Measurements from ENCODE around the gene RAD51AP1. TPM values are rescaled to one million over a fixed set of nuclear protein-coding genes. Genes with fewer than 3 reads are reported as not detected.

Gene RAD51AP1
- total and polyA plus RNA-seq, 3 donors from 2014 or later: 17.0 to 21.9 (median 19.4) TPM

- Histone ChIP-seq H3K27ac (no peak overlapping the region), H3K9me3 (no peaks in the 10 kb centered on the region), H3K4me3 (no peak overlapping the region), H3K36me3 (ENCODE audit: low read depth, missing control alignments) (no peaks in the 10 kb centered on the region), H3K4me1 (no peaks in the 10 kb centered on the region), H3K27me3 (no peaks in the 10 kb centered on the region)
- intact Hi-C loops (cut with DNase I; ENCODE audit: low total_unique reads): no loop called here
- TF ChIP-seq POLR2A (IDR thresholded peaks at IDR 0.05) (no peak), CTCF (IDR thresholded peaks at IDR 0.05) (no peak)
- DNase-seq: no peak
- 89 to 93% methylated on average over 4 of the region's 4 CpGs for WGBS, 2 donors
Observed at GRCh38 chr12:4553943-4554342, 15.3 kb downstream of the RAD51AP1 start.

DNA sequence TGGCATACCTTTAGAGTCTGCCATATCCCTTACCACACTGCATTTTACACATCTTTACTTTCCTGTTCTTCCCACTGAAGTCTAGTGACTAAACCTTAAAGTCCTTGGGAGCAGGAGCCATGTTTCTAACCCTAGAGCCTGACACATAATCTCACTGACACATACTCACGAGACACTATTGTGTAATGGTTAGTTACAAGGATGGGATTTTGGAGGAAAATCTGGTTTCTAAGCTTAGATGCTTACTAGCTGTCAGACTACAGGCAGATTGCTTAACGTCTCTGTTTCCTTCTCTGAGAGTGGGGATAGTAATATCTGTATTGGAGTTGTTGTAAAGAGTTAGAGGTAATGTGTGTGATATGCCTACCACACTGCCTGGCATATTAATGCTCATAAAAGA lies 17.1 kb downstream of the RAD51AP1 start:
- no peak for DNase-seq
- Histone ChIP-seq H3K27ac (no peak overlapping the region), H3K4me1 (no peaks in the 10 kb centered on the region), H3K27me3 (no peaks in the 10 kb centered on the region), H3K36me3 (ENCODE audit: low read depth, missing control alignments) (no peaks in the 10 kb centered on the region), H3K9me3 (no peaks in the 10 kb centered on the region), H3K4me3 (no peak overlapping the region)
- WGBS, 2 donors: 88 to 92% methylated on average over 2 of the region's 2 CpGs
- TF ChIP-seq POLR2A (IDR thresholded peaks at IDR 0.05) (no peak), CTCF (IDR thresholded peaks at IDR 0.05) (no peak)
- intact Hi-C loops (cut with DNase I; ENCODE audit: low total_unique reads): no loop called here

GRCh38 chr12:4556735-4557530 lies 18.2 kb downstream of the RAD51AP1 start:
- no peak overlapping the region for H3K4me3 ChIP-seq
- H3K27ac ChIP-seq: no peak overlapping the region
- no peaks in the 10 kb centered on the region for H3K27me3 ChIP-seq
- H3K9me3 ChIP-seq: no peaks in the 10 kb centered on the region
- H3K36me3 ChIP-seq (ENCODE audit: low read depth, missing control alignments): no peaks in the 10 kb centered on the region
- TF ChIP-seq POLR2A (IDR thresholded peaks at IDR 0.05) (no peak), CTCF (IDR thresholded peaks at IDR 0.05) (no peak)
- WGBS, 2 donors: 90% methylated on average over 2 of the region's 2 CpGs
- intact Hi-C loops (cut with DNase I; ENCODE audit: low total_unique reads): no loop called here
- no peaks in the 10 kb centered on the region for H3K4me1 ChIP-seq
- DNase-seq: no peak

GRCh38 chr12:4557586-4557985 lies 18.9 kb downstream of the RAD51AP1 start:
- DNase-seq: no peak
- intact Hi-C loops (cut with DNase I; ENCODE audit: low total_unique reads): no loop called here
- no peak for TF ChIP-seq POLR2A (IDR thresholded peaks at IDR 0.05)
- TF ChIP-seq CTCF (IDR thresholded peaks at IDR 0.05): no peak

GRCh38 chr12:4558171-4558570 lies 19.5 kb downstream of the RAD51AP1 start:
- H3K36me3 ChIP-seq (ENCODE audit: low read depth, missing control alignments): no peaks in the 10 kb centered on the region
- TF ChIP-seq POLR2A (IDR thresholded peaks at IDR 0.05): no peak
- no peak for TF ChIP-seq CTCF (IDR thresholded peaks at IDR 0.05)
- no peaks in the 10 kb centered on the region for H3K9me3 ChIP-seq
- WGBS, 2 donors: 90 to 98% methylated on average over 2 of the region's 2 CpGs
- H3K4me1 ChIP-seq: no peaks in the 10 kb centered on the region
- intact Hi-C loops (cut with DNase I; ENCODE audit: low total_unique reads): no loop called here
- H3K27ac ChIP-seq: no peak overlapping the region
- no peaks in the 10 kb centered on the region for H3K27me3 ChIP-seq
- no peak overlapping the region for H3K4me3 ChIP-seq
- DNase-seq: no peak

More at GRCh38 chr12:4557586-4557985, 18.9 kb downstream of the RAD51AP1 start:
- Histone ChIP-seq H3K4me3 (no peak overlapping the region), H3K9me3 (no peaks in the 10 kb centered on the region), H3K4me1 (no peaks in the 10 kb centered on the region), H3K36me3 (ENCODE audit: low read depth, missing control alignments) (no peaks in the 10 kb centered on the region), H3K27me3 (no peaks in the 10 kb centered on the region), H3K27ac (no peak overlapping the region)
- WGBS, 2 donors: 84 to 87% methylated on average over 5 of the region's 5 CpGs
